DMS53 (cell line): ENCODE measurements around the gene AIFM2.
"Not testable (repeated sequence)": the region's sequence is repeated elsewhere in the genome, so short reads cannot be mapped to it uniquely, and the experiment has no call there.

Experiments
- DNase-seq: peaks from one replicate; lab custom pipeline; 2025; lab: John Stamatoyannopoulos, UW

Gene AIFM2

DNA sequence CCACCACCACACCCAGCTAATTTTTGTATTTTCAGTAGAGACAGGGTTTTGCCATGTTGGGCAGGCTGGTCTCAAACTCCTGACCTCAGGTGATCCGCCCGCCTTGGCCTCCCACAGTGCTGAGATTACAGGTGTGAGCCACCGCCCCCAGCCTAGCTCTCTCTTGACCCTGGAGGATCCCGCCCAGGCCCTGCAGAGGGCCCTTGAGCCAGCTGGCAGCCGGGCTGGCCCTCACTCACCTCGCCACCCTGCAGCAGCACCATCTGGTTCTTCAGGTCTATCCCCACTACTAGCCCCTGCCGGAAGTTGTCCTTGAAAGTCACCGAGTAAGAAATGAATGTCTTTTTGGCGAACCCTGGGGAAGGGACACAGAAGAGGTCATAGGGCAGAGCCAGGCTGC, 9.5 kb downstream of the AIFM2 start:
- DNase-seq: not testable (repeated sequence)

DNA sequence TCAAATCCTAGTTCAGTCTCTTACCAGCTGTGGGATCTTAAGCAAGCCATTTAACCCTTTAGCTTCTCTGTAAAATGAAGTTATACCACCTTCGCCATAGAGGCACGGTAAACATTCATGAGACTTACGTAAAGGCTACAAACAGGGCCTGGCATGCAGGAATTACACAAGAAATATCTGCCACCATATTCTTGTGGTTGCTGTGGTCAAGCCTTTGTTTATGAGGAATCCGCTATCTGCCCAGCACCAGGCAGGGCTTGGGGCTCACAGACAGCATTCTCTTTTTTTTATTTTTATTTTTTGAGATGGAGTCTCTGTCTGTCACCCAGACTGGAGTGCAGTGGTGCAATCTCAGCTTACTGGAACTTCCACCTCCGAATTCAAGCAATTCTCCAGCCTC, 9.9 kb downstream of the AIFM2 start:
- no peak for DNase-seq

- DNase-seq: no peak
Observed at GRCh38 chr10:70121281-70121949, 11.2 kb downstream of the AIFM2 start.

- no peak for DNase-seq
Observed at GRCh38 chr10:70120417-70120816, 12.2 kb downstream of the AIFM2 start.

DNA sequence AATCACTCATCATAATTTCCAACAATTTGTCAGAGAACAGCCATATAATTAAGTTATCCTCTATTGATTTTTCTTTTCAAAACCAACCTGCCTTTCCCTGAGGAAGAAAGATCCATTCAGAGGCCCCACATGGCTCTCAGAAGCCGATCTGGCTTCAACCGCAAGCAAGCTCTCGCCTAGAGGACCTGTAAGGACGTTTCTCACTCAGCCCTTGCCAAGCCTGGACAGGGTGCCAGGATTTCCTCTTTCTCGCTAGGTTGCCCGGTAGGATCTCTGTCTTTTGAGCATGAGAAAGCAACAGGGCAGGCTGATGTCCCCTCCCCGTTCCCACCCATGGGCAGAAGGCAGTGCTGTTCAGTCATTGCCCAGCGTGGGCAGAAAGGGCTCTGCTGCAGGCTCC, 13.0 kb downstream of the AIFM2 start:
- DNase-seq: no peak

DNA sequence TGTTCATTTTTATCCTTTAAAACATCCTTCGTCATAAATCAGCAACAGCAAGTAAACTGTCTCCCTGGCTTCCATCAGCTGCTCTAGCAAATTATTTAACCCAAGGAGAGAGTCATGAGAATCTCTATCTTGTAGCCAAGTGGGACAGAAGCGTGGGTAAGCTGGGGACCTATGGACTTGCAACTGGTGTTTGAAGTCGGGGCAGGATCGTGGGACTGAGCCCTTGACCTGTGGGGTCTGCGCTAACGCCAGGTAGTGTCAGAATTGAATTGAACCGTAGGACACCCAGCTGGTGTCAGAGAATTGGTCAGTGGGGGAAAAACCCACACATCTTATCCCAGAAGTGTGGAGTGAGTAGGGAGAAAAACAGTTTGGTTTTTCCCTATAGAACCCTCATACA, 13.4 kb downstream of the AIFM2 start:
- DNase-seq: no peak

- DNase-seq: no peak
Observed at GRCh38 chr10:70118196-70118595, 14.4 kb downstream of the AIFM2 start.

- no peak for DNase-seq
Observed at GRCh38 chr10:70117646-70118045, 15.0 kb downstream of the AIFM2 start.

DNA sequence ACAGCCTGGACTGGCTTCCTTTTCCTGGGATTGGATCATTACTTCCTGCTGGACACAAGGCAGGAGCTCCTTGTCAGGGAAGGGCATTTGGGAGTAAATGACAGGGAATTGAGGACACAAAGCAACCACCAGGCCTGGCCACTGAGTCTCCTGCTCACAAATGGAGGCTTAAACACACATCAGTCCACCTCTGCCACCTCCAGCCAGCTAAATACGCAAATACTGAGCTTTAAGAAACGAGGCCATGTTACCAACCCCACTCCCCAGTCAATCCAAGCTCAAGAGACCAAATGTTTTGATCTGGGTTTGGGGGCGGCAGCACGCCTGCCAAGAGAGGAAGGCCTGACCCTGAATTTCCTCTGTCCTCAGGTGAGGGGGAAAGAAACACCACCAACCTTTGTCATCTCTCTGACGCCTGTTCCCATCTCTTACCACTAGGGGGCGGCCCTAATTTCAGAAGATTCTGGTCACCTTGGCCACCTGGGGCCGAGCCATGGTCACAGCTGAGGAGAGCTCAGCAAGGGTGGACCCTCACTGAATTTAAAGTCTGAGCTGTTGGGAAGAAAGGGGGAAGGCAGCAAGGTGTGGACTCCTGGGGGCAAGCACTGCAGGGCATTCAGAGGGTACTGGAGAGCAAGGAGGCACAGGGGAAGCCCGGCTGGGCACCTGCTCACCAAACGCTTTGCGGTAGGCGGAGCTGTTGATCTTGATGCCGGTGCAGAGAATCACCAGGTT, 16.5 kb downstream of the AIFM2 start:
- DNase-seq: peak; percentile 81

GRCh38 chr10:70114902-70115301, 17.7 kb downstream of the AIFM2 start:
- no peak for DNase-seq

DNA sequence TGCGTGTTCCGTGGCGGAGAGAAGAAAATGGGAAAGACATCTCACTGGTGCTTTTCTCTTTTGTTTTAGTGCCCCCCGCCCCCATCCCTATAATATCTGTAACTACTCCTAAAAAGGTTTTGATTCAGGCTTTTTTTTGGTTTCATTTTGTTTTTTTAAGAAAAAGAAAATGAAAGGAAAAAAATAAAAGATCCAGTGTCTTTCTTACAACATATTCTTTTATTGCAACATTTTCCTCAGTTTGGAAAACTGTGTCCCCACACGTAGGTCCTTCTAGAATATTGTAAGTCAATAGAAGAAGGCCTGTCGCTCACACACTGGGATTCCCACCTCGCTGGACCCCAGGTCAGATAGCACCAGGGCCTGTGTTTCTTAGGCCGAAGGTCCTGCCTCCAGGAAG, 20.6 kb downstream of the AIFM2 start:
- DNase-seq: no peak

DNA sequence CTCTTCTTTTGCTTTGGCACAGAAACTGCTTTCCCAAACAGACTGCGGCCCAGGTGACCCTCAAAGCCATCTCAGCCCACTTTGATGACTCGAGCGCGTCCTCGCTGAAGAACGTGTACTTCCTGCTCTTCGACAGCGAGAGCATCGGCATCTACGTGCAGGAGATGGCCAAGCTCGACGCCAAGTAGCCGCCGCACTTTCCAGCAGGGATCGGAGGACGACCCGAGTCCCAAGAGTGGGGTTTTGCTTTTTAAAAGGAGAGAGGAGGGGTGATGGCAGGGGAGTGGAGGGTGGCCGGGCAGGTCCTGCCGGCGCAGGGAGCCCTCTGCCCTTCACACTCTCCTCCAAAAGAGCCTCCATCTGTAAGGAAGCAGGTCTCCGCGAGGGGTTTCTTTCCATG, 21.1 kb downstream of the AIFM2 start:
- no peak for DNase-seq

DNA sequence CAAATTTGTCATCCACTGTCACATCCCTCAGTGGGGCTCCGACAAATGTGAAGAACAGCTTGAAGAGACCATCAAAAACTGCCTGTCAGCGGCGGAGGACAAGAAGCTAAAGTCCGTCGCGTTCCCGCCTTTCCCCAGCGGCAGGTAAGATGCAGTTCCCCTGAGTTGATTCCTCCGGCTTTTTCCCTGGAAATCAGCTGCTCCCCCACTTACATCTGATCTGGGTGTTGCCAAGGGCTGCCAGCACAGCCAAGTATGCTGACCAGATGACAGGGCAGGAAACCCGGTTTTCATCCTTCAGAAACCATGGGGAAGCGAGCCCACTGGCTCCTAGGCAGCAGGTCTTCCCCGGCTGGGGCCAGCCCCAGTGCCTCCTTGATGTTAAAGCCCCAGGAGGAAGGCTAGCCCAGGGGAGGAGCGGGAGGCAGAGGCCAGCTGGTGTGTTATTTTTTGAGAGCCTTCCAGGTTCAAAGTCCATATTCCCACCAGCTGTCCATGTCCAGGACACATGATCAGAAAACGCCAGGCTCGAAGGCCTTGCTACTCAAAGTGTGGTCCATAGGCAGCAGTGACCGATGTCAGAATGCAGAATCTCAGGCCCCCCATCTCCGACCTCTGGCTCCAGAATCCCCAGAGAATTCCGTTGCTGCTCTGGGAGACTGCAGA, 23.4 kb downstream of the AIFM2 start:
- peak; percentile 92 for DNase-seq

GRCh38 chr10:70106958-70107791, 25.4 kb downstream of the AIFM2 start:
- peak; percentile 37 for DNase-seq

GRCh38 chr10:70101668-70102067, 31.0 kb downstream of the AIFM2 start:
- DNase-seq: no peak

- DNase-seq: not testable (repeated sequence)
Observed at GRCh38 chr10:70101068-70101562, 31.5 kb downstream of the AIFM2 start.

- no peak for DNase-seq
Observed at GRCh38 chr10:70098271-70098670, 34.4 kb downstream of the AIFM2 start.

- DNase-seq: no peak
Observed at GRCh38 chr10:70097459-70097858, 35.2 kb downstream of the AIFM2 start.

GRCh38 chr10:70096705-70097420, 35.8 kb downstream of the AIFM2 start:
- no peak for DNase-seq

DNA sequence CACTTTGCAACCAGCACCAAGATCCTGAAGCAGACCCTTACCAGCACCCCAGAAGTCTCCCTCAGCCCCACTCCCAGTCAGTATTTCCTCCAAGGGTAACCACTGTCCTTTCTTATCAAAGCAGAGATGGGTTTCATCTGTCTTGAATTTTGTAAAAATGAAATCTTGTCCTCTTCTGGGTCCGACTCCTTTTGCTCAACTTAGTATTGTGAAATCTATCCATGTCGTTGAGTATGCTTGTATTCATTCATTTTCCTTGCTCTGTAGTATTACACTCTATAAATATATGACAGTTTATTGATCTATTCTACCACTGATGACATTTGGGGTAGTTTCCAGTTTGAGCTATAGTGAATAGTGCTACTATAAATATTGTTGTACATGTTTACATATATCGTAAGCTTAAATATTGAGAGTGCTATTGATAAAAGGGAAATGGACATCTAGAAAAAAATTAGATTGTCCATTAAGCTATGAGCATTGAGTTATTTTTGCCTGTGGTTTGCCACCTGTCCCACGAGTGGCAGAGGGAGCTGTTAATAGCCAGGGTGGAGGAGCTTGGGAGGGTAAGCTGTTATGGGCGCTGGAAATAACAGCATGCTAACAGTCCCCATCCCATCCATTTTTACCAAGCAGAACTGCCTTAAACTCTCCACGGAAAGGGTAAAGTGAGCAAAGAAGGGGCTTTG, 36.5 kb downstream of the AIFM2 start:
- DNase-seq: no peak

GRCh38 chr10:70094250-70094649, 38.4 kb downstream of the AIFM2 start:
- DNase-seq: no peak
